Esophagus squamous epithelium (tissue), 4 donors: ENCODE data around the gene SYCP2.

Source experiments
- CTCF ChIP-seq, 6 experiments: fragments of 450-650 bp in 4 of 6; fragments of 200-600 bp in 2 of 6; sonication (generic) in 2 of 6; IDR thresholded peaks; one replicate each; pipeline ENCODE4 v1.5.1; 2016 to 2019; ENCODE audit warnings: antibody characterized with exemption in 6 of 6, mild to moderate bottlenecking in 4 of 6, moderate library complexity in 4 of 6
- POLR2A ChIP-seq, 4 donors: fragments of 450-650 bp; IDR thresholded peaks; one replicate each; pipeline ENCODE4 v1.6.1; 2017; ENCODE audit warnings: antibody characterized with exemption in 4 of 4, mild to moderate bottlenecking in 4 of 4, moderate library complexity in 3 of 4

- TF ChIP-seq CTCF (IDR thresholded peaks at IDR 0.05): peak; percentile 27 to 75 (median 56)
- TF ChIP-seq POLR2A (IDR thresholded peaks at IDR 0.05): no peak
Observed at GRCh38 chr20:59850018-59850641, 83.3 kb downstream of the SYCP2 start.
